IMR-90 (cell line): ENCODE data around the gene SRSF3. TPM values are rescaled to one million over a fixed set of nuclear protein-coding genes. Genes with fewer than 3 reads are reported as not detected.

Experiments
- BHLHE40 ChIP-seq: fragments of 150-350 bp; IDR thresholded peaks from 2 replicates; pipeline ENCODE4 v1.6.1; 2016; ENCODE audit warnings: mild to moderate bottlenecking, low read depth, low read length
- CHD1 ChIP-seq: IDR thresholded peaks from 2 replicates; pipeline ENCODE4 v1.6.1; 2012; ENCODE audit warnings: low read depth, low read length, improper control_type of control experiment
- CTCF ChIP-seq: conservative IDR thresholded peaks from 2 replicates; pipeline ENCODE4 v1.5.1; 2012; ENCODE audit warnings: mild to moderate bottlenecking, low read depth, low read length, improper control_type of control experiment
- polyA plus RNA-seq, 3 experiments: library from polyadenylated mRNA; depleted of rRNA; stranded (reverse); fragments of >200 nt; gene quantifications; 2 replicates each; pipeline ENCODE4 v1.2.3, GENCODE V29; 2012; ENCODE audit warnings: low replicate concordance in 1 of 3
- total RNA-seq: library from RNA; depleted of rRNA; stranded (reverse); fragments of >200 nt; gene quantifications from 2 replicates; pipeline ENCODE4 v1.2.3, GENCODE V29; 2012

SRSF3 gene
- total and polyA plus RNA-seq, 2 of the 4 experiments (the other 2 are of a cell fraction) = 237 to 297 TPM

DNA sequence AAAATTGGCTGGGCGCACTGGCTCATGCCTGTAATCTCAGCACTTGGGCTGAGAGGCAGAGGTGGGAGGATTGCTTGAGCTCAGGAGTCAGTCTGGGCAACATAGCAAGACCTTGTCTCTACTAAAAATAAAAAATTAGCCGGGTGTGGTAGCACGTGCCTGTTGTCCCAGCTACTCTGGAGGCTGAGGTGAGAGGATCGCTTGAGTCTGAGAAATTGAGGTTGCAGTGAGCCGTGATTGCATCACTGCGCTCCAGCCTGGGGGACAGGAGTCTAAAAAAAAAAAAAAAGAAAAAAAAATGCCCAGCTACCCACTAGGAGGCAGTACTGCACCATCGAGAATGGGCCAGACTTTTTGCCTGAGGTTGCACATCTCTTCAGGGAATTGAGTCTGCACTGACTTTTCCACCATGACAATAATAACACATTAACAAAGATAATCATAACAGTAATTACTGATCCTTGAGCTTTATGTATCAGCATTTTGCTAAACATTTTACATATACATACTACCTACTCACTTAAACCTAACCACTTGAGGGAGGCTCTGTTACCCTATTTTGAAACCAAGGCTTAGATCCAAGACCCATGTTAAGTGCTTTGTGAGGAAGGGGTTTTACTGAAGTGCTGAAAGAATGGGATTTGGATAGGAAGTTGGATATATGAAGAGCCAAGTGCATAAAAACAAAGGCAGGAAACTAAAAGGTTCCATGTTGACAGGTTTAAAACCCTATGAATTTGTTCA is 21.0 kb downstream of the SRSF3 start (continued):
- TF ChIP-seq CTCF (peak; percentile 93), BHLHE40 (no peak), CHD1 (no peak)
